Body of pancreas (tissue), 4 donors: ENCODE results near the gene RND2. TPM values are rescaled to one million over a fixed set of nuclear protein-coding genes. Genes with fewer than 3 reads are reported as not detected.
"Not testable (repeated sequence)": the region's sequence is repeated elsewhere in the genome, so short reads cannot be mapped to it uniquely, and the experiment has no call there.

Experiments
- ATAC-seq: fragments of 150-250 bp; one replicate; pipeline ENCODE4 v1.9.1; 2016
- DNase-seq, 4 donors: peaks; one replicate each; pipeline ENCODE4 v3.0.0-alpha.2; 2019
- H3K27ac ChIP-seq, 4 donors: fragments of 200-600 bp; sonication (generic); 1 replicate in 3 of 4; 2 replicates in 1 of 4; pipeline versions ENCODE4 v1.5.1 to v1.6.1; 2016 to 2019; ENCODE audit warnings: mild to moderate bottlenecking in 1 of 4, mixed read lengths in 1 of 4, moderate library complexity in 1 of 4
- H3K27me3 ChIP-seq, 2 donors: fragments of 200-600 bp; sonication (generic); one replicate each; pipeline ENCODE4 v1.6.0; 2016; ENCODE audit warnings: mild to moderate bottlenecking in 1 of 2
- H3K36me3 ChIP-seq, 2 donors: fragments of 200-600 bp; sonication (generic); replicated peaks in 1 of 2; 2 replicates each; pipeline ENCODE4 v1.5.1; 2016; ENCODE audit warnings: low read depth in 2 of 2; ENCODE audit not compliant: insufficient read depth in 1 of 2
- H3K4me1 ChIP-seq: fragments of 200-600 bp; sonication (generic); one replicate; pipeline ENCODE4 v1.6.0; 2016
- H3K4me3 ChIP-seq, 2 donors: fragments of 200-600 bp; sonication (generic); 1 replicate in 1 of 2; 2 replicates in 1 of 2; pipeline ENCODE4 v1.5.1; 2016 to 2019
- H3K9me3 ChIP-seq, 3 donors: fragments of 200-600 bp; sonication (generic); 1 replicate in 2 of 3; 2 replicates in 1 of 3; pipeline ENCODE4 v1.5.1; 2016
- CTCF ChIP-seq, 7 experiments: fragments of 450-650 bp in 4 of 7; fragments of 200-600 bp in 3 of 7; sonication (generic) in 3 of 7; IDR thresholded peaks; one replicate each; pipeline ENCODE4 v1.5.1; 2016 to 2019; ENCODE audit warnings: antibody characterized with exemption in 7 of 7
- POLR2A ChIP-seq, 3 donors: fragments of 450-650 bp; IDR thresholded peaks; one replicate each; pipeline ENCODE4 v1.6.1; 2016; ENCODE audit warnings: antibody characterized with exemption in 3 of 3, mild to moderate bottlenecking in 2 of 3
- WGBS, 2 donors: methylation state at CpG; one replicate each; pipeline ENCODE4 v1.1.5; 2017; 5-methylcytosine and 5-hydroxymethylcytosine counted together
- intact Hi-C: fragments of 100-400 bp; cut with DNase I; formaldehyde crosslinking; loops from one replicate; pipeline ENCODE4 v1.15.1; 2023
- total RNA-seq, 2 donors: library from RNA; depleted of rRNA; stranded (reverse); fragments of >200 nt; gene quantifications; one replicate each; pipeline ENCODE4 v1.1.0, GENCODE V29; 2016

RND2 gene
- under 1 TPM; 0.33 to 0.52 TPM for total RNA-seq

GRCh38 chr17:43024407-43025289 lies at the start of gene RND2:
Gene RND2, plus strand, starts transcription at chr17:43025231. Its CDS starts 117 bp downstream, at chr17:43025348.
- H3K27me3 ChIP-seq, result no peaks in the 10 kb centered on the region
- peak; percentile 75 for ATAC-seq
- intact Hi-C loops, result loop anchor here (10.0 kb wide), 2 partner anchors 110 to 290 kb away; no protein-coding TSS in a partner anchor
- peaks cover 28% of the 10 kb centered on the region for H3K4me1 ChIP-seq
- peak within 1 kb of the TSS; percentile 10 to 14 for H3K4me3 ChIP-seq
- WGBS, 2 donors, result 3 to 4% methylated on average over 31 to 41 of the region's 61 CpGs
- no peaks in the 10 kb centered on the region for H3K9me3 ChIP-seq
- no peaks in the 10 kb centered on the region for H3K36me3 ChIP-seq
- TF ChIP-seq CTCF (IDR thresholded peaks at IDR 0.05) (peak; percentile 33 to 82 (median 70)), POLR2A (IDR thresholded peaks at IDR 0.05) (peak in 2 of 3 donors; percentile 52 to 70)
- DNase-seq, result peak; percentile 85 to 91 (median 90)
- H3K27ac ChIP-seq, result peak within 1 kb of the TSS; percentile 33 to 75 (median 60)

GRCh38 chr17:42975265-42975664 lies 49.8 kb upstream of the RND2 start:
- no peak overlapping the region for H3K27ac ChIP-seq
- DNase-seq (no peak), ATAC-seq (no peak)
- WGBS, 2 donors, result 37 to 52% methylated on average over 2 of the region's 2 CpGs
- H3K36me3 ChIP-seq, result no peaks in the 10 kb centered on the region
- intact Hi-C loops, result no loop called here
- peaks cover 11% of the 10 kb centered on the region for H3K4me1 ChIP-seq
- H3K4me3 ChIP-seq, result no peak overlapping the region
- no peaks in the 10 kb centered on the region for H3K9me3 ChIP-seq
- H3K27me3 ChIP-seq, result no peaks in the 10 kb centered on the region
- no peak for TF ChIP-seq CTCF (IDR thresholded peaks at IDR 0.05)
- TF ChIP-seq POLR2A (IDR thresholded peaks at IDR 0.05), result no peak

GRCh38 chr17:42975701-42976100 lies 49.3 kb upstream of the RND2 start:
- H3K36me3 ChIP-seq, H3K27ac ChIP-seq, H3K4me3 ChIP-seq, ATAC-seq, DNase-seq, H3K9me3 ChIP-seq, intact Hi-C loops, H3K27me3 ChIP-seq: not testable (repeated sequence)
- H3K4me1 ChIP-seq, result peaks cover 11% of the 10 kb centered on the region
- 87 to 92% methylated on average over 16 of the region's 16 CpGs for WGBS, 2 donors

- H3K4me3 ChIP-seq, result peak within 1 kb of the TSS; percentile 25 to 54
- H3K9me3 ChIP-seq, result no peaks in the 10 kb centered on the region
- WGBS, 2 donors, result 32 to 40% methylated on average over 17 to 21 of the region's 21 CpGs
- H3K36me3 ChIP-seq, result no peaks in the 10 kb centered on the region
- intact Hi-C loops, result no loop called here
- DNase-seq (peak; percentile 30 to 50 (median 47)), ATAC-seq (peak; percentile 24)
- TF ChIP-seq CTCF (IDR thresholded peaks at IDR 0.05) (no peak), POLR2A (IDR thresholded peaks at IDR 0.05) (no peak)
- H3K27me3 ChIP-seq, result no peaks in the 10 kb centered on the region
- peaks cover 30% of the 10 kb centered on the region for H3K4me1 ChIP-seq
- H3K27ac ChIP-seq, result peak within 1 kb of the TSS; percentile 59 to 93 (median 78)
Observed at GRCh38 chr17:42979511-42980273, 45.3 kb upstream of the RND2 start, which contains the start of gene PTGES3L. Gene PTGES3L, minus strand, starts transcription at chr17:42980080. Its CDS starts 27 bp downstream, at chr17:42980053.

GRCh38 chr17:42980274-42980765 lies 44.7 kb upstream of the RND2 start, which contains the start of gene RUNDC1:
Gene RUNDC1, plus strand, starts transcription at chr17:42980565. Its CDS starts 12 bp downstream, at chr17:42980577.
- no peaks in the 10 kb centered on the region for H3K9me3 ChIP-seq
- peak within 1 kb of the TSS; percentile 25 to 54 for H3K4me3 ChIP-seq
- H3K36me3 ChIP-seq, result no peaks in the 10 kb centered on the region
- TF ChIP-seq CTCF (IDR thresholded peaks at IDR 0.05) (no peak), POLR2A (IDR thresholded peaks at IDR 0.05) (peak; percentile 28 to 78 (median 67))
- H3K27ac ChIP-seq, result peak within 1 kb of the TSS; percentile 59 to 93 (median 78)
- peaks cover 36% of the 10 kb centered on the region for H3K4me1 ChIP-seq
- DNase-seq (peak; percentile 94 to 97 (median 96)), ATAC-seq (peak; percentile 93)
- WGBS, 2 donors, result 0 to 2% methylated on average over 24 to 27 of the region's 39 CpGs
- no peaks in the 10 kb centered on the region for H3K27me3 ChIP-seq
- intact Hi-C loops, result no loop called here
